ENCODE results near the gene RBL2.

Gene RBL2

DNA sequence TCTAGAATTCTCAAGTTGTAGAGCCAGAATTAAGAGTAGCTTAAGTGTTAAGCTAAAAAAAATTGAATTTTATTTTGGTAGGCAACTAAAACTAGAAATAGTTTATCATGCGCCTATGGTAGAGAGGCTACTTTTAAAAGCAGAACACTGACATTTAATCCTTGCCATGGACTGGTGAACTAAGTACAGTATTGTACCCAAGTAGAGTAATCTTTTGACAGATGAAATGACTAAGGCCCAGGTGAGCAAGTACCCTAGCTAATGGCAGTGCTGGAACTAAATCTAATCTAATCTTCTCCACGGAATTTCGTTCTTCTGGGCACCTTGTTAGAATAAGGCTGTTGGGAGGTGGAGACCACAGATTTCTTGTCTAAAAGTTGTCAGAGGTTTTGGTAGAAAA, 11.8 kb downstream of the RBL2 start:
- no peak for DNase-seq

DNA sequence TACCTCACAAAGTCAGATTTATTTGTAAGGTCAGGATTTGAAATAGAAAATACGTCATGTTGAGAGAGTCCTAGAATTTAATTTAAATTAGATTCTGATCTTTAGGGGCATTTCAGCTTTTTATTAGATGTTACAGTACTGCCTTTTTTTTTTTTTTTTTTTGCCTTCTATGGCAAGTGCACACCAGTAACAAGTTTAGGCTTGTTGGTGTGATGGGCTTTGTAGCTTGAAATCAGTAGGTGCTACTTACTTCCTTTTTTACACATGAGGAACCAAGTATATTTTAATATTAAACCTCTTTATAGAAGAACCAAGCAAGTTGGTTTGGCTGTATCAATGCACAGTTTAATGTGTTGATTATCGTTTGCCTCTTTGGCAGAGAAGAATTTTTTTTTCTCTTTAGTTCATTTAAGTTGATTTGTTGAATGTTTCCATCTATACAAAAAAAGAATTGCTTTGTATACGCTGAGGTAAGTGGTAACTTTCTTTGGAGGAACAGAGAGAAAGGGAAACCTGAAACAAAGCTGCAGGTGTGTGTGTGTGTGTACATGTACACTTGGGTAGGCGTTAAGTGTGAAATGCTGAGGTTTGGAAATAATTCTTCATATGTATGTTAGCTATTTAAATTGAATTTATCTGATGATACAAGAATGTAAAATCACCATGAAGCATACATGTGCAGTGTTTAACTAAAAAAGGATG, 15.7 kb downstream of the RBL2 start:
- no peak for DNase-seq

GRCh38 chr16:53453928-53454327, 19.7 kb downstream of the RBL2 start:
- DNase-seq, result no peak

- DNase-seq, result no peak
These were observed 22.4 kb downstream of the RBL2 start for GRCh38 chr16:53456625-53457024.

- no peak for DNase-seq
These were observed 23.4 kb downstream of the RBL2 start for GRCh38 chr16:53457670-53458069.

DNA sequence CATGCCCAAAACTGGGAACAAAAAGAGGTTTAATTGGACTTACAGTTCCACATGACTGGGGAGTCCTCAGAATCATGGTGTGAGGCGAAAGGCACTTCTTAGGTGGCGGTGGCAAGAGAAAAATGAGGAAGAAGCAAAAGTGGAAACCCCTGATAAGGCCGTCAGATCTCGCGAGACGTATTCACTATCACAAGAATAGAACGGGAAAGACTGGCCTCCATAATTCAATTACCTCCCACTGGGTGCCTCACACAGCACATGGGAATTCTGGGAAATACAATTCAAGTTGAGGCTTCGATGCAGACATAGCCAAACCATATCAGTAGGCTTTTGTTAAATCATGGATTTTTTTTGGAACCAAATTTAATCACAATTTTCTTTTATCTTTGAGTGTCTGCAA, 24.4 kb downstream of the RBL2 start:
- no peak for DNase-seq

GRCh38 chr16:53465606-53466280, 31.5 kb downstream of the RBL2 start:
- DNase-seq, result peak in 2 of 56 donors; percentile 4 to 5

GRCh38 chr16:53476867-53477266, 42.6 kb downstream of the RBL2 start:
- DNase-seq, result no peak

DNA sequence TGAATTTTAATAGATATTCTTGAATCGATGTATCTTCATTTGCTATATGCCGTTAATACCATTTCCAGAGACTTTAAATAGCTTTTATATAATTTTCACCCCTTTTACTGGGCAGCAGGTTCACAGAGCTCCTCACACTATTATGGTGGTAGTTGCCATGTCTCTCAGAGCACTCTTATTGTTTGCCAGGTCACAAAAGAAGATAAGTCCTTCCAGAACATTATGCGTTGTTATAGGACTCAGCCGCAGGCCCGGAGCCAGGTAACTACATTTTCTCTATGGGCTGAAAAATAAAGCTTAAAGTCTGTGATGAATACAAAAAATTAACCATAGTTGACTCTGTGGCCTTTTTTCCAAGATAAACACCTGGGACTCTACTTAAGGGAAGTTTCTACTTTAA, 44.7 kb downstream of the RBL2 start:
- no peak for DNase-seq

- DNase-seq, result no peak
These were observed 46.1 kb downstream of the RBL2 start for GRCh38 chr16:53480394-53480793.

DNA sequence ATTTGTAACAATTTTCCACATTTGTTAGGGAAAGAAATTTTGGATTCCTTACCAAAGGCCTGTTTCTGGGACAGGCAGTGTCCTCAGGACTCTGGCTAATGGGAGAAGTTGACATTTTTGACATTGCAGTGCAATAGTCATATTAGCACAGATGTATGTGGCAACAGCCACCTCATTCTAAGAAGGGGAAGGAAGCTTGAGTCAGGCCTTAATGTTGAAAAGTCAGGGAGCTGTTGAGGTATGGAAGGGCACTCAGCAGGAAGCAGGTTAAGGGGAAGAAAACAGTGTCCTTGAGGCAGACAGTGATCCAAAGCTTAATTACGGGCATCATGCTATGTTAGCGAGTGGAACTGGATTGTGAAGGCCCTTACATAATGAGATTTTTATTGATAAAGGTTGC, 47.9 kb downstream of the RBL2 start:
- DNase-seq, result no peak

DNA sequence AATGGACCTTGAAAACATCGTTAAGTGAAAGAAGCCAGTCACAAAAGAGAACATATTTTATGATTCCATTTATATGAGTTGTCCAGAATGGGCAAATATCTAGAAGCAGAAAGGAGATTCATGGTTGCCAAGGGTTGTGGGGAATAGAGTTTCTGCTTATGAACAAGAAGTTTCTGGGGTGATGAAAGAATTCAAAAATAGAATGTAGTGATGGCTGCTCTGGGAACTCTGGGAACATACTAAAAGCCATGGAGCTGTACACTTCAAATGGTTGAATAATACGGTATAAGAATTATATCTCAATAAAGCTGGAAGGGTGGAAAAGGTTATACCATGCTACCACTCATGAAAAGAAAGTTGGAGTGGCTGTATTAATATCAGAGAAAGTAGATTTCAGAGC, 50.3 kb downstream of the RBL2 start:
- DNase-seq, result no peak

- no peak for DNase-seq
These were observed 52.0 kb downstream of the RBL2 start for GRCh38 chr16:53486230-53486629.

DNA sequence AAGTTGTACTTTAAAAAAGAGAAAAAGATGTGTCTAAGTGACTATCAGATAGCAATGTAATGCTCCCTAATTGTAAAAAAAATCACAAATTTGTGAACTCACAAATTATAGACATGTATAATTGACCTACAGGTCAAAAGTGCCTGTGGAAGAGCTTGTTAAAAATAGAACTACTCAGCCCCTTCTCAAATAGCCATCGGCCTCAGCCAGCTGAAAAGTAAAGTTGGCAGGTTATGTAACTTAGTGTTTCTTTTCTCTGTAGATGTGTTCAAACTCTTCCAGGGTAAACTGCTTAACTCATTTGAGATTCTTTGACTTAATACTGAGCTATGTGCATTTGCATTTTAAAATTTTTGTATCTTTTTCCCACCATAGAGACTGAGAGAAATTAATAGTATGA, 55.5 kb downstream of the RBL2 start:
- DNase-seq, result no peak

GRCh38 chr16:53492503-53492902, 58.2 kb downstream of the RBL2 start:
- DNase-seq, result no peak

- no peak for DNase-seq
These were observed 60.4 kb downstream of the RBL2 start for GRCh38 chr16:53494636-53495035.

DNA sequence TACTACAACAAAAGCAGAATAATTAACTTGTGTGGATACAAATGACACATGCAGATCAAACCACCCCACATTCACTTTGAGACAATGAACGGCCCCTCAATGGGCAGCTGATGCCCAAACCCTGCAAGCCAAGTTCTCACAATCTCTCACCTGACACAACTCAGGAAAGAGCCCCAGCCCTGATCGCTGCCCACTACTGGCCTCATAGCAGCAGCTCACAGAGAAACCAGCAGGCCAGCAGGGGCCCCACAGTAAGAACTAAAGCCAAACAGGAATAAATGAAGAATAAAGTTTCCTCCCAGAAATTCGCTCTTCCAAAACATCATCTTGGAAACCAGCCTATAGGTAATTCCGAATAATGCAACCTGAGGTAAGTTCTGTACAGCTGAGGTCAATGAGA, 61.1 kb downstream of the RBL2 start:
- no peak for DNase-seq

- DNase-seq, result no peak
These were observed 64.7 kb downstream of the RBL2 start for GRCh38 chr16:53498984-53499383.

DNA sequence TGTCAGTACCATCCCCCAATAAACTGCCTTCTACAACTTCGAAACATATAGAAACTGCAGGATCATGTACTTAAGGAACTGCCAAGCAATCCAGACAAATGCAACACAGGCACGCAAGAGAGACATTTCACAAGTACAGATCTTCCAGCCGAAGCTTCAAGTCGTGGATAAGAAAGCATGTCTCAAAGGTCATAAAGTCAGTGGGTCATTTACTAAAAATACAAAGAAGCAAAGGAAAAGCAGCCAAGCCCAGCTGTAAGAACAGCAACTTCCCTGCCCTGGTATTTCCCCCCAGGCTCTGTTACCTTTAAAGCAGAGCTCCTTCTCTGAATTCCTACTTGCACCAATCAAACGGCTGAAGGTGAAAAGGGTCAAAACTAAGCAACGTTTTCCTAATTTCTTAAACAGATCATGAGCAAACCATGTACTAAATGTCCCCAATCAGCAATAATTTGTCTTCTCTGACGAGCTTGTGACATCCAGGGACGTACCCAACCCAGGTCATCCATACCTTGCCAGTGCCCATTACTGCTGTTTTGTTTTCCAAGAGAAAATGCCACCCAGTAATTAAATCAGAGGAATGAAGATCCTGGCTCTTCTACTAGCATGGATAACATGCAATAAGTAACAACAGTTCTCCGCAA, 67.1 kb downstream of the RBL2 start:
- no peak for DNase-seq

- peak in 27 of 56 donors; percentile 19 to 93 (median 55) for DNase-seq
These were observed 68.3 kb downstream of the RBL2 start, which contains the start of gene AKTIP for GRCh38 chr16:53502331-53503269. Gene AKTIP (minus strand): TSS chr16:53503209. CDS start chr16:53500259, 2,950 bp downstream.

DNA sequence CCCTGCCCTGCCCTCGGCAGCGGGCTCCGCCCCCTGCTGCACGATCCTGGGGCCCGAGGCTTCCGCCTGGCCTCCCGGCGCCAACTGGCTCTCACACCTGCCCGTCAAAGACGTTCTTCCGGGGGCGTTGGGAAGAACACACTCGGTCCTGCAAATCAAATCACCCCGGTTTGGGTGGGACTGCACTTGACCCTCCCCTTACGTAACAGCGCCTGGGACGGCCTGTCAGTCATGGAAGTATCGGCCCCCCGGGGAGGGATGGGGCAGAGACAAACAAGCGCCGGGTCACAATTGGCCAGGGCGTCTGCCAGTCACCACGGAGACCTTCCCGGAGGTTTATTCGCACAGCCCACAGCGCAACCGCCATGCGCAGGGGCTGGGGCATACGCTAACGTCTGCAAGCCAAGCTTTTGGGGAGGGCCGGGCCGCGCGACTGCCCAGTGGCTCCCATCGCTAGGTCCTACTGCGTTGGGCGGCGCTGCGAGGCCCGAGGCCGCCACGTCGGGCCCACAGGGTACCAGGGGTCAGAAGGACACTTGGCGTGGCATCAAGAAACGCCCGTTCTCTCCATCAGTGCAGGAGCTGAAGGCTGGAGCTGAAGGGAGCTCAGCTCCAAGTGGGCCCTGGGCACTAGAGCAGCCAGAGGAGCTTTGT, 69.1 kb downstream of the RBL2 start:
- peak; percentile 86 to 100 (median 100) for DNase-seq
